PFSK-1 (cell line): ENCODE data around the gene FADS3.

ENCODE experiments used
- POLR2AphosphoS5 ChIP-seq: IDR thresholded peaks from 2 replicates; pipeline ENCODE4 v1.6.1; 2012; ENCODE audit warnings: low read depth, mild to moderate bottlenecking, control low read depth, low read length, moderate library complexity
- TAF1 ChIP-seq: IDR thresholded peaks from 2 replicates; pipeline ENCODE4 v1.6.1; 2012; ENCODE audit warnings: low read length, control low read depth, borderline replicate concordance; ENCODE audit not compliant: insufficient read depth

GRCh38 chr11:61875698-61876097 is 15.6 kb downstream of the FADS3 start:
- no peak for TF ChIP-seq TAF1
- TF ChIP-seq POLR2AphosphoS5: no peak
